ENCODE measurements around the gene MAPK10. TPM values are rescaled to one million over a fixed set of nuclear protein-coding genes. Genes with fewer than 3 reads are reported as not detected.

MAPK10 gene
- total RNA-seq, 2 experiments from 2014 or later = 32.0 TPM; not detected in 1

DNA sequence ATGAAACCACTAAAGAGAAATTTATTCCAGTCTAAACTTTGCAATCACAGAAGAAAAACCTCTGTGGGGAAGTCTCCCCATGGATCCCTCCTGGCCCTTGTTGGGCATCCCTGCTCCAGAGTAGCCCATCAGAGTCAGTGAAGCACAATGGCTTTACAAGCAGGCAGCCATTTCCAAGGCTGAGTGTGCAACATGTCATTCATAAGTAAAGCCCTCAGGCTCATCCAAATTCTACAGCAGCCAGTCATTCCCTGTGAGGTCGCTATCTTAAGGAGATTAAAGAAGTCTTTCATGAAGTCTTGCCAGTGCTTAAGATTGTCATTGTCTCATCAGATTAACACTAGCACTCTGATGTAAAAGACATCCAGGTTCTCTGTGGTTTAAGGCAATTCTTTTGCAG lies 17.0 kb upstream of the MAPK10 start:
- Histone ChIP-seq H3K27ac (ENCODE audit: low read depth, low read length, poor library complexity, severe bottlenecking) (no peak overlapping the region), H4K20me1 (ENCODE audit: insufficient read depth, low read length) (no peaks in the 10 kb centered on the region), H3K79me2 (ENCODE audit: insufficient read depth, low read depth, low read length) (no peaks in the 10 kb centered on the region), H3K9me2 (ENCODE audit: insufficient read depth, low read length) (no peaks in the 10 kb centered on the region), H3K36me3 (ENCODE audit: insufficient read depth, low read length) (no peaks in the 10 kb centered on the region), H3K9me3 (ENCODE audit: low read length) (no peaks in the 10 kb centered on the region), H3K4me3 (ENCODE audit: low read depth, low read length, poor library complexity, severe bottlenecking) (no peak overlapping the region), H3K4me1 (ENCODE audit: insufficient read depth, low read length, poor library complexity, severe bottlenecking) (no peaks in the 10 kb centered on the region), H3K4me2 (ENCODE audit: low read length) (no peak overlapping the region), H2AFZ (ENCODE audit: low read length) (no peak overlapping the region)
- DNase-seq (ENCODE audit: low spot score) = no peak
- TF ChIP-seq EZH2phosphoT487 (IDR thresholded peaks at IDR 0.05; ENCODE audit: borderline replicate concordance, low read depth, low read length) = no peak
- TF ChIP-seq, protein P1, sequence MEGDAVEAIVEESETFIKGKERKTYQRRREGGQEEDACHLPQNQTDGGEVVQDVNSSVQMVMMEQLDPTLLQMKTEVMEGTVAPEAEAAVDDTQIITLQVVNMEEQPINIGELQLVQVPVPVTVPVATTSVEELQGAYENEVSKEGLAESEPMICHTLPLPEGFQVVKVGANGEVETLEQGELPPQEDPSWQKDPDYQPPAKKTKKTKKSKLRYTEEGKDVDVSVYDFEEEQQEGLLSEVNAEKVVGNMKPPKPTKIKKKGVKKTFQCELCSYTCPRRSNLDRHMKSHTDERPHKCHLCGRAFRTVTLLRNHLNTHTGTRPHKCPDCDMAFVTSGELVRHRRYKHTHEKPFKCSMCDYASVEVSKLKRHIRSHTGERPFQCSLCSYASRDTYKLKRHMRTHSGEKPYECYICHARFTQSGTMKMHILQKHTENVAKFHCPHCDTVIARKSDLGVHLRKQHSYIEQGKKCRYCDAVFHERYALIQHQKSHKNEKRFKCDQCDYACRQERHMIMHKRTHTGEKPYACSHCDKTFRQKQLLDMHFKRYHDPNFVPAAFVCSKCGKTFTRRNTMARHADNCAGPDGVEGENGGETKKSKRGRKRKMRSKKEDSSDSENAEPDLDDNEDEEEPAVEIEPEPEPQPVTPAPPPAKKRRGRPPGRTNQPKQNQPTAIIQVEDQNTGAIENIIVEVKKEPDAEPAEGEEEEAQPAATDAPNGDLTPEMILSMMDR (conservative IDR thresholded peaks at IDR 0.05; ENCODE audit: low read length) = no peak
- POLR2A ChIA-PET = interaction anchor here (1.9 kb wide), 1 partner anchor 20 kb away, joined by 4 read pairs; no protein-coding TSS in a partner anchor
- BruUV-seq (replicated peaks) = no TSS peak
- CTCF ChIA-PET (ENCODE audit: unreplicated experiment) = no interaction called here
- intact Hi-C loops (cut with micrococcal nuclease; ENCODE audit: unreplicated experiment) = no loop called here

- H3K27ac ChIP-seq (ENCODE audit: low read depth, low read length, poor library complexity, severe bottlenecking) = no peak overlapping the region
- intact Hi-C loops (cut with micrococcal nuclease; ENCODE audit: unreplicated experiment) = no loop called here
- no peaks in the 10 kb centered on the region for H3K4me1 ChIP-seq (ENCODE audit: insufficient read depth, low read length, poor library complexity, severe bottlenecking)
- no TSS peak for BruUV-seq (replicated peaks)
- no peaks in the 10 kb centered on the region for H3K79me2 ChIP-seq (ENCODE audit: insufficient read depth, low read depth, low read length)
- no peaks in the 10 kb centered on the region for H3K36me3 ChIP-seq (ENCODE audit: insufficient read depth, low read length)
- no peak for TF ChIP-seq EZH2phosphoT487 (IDR thresholded peaks at IDR 0.05; ENCODE audit: borderline replicate concordance, low read depth, low read length)
- TF ChIP-seq, protein P1 (conservative IDR thresholded peaks at IDR 0.05; ENCODE audit: low read length) = no peak
- no peaks in the 10 kb centered on the region for H4K20me1 ChIP-seq (ENCODE audit: insufficient read depth, low read length)
- no peak overlapping the region for H2AFZ ChIP-seq (ENCODE audit: low read length)
- H3K9me2 ChIP-seq (ENCODE audit: insufficient read depth, low read length) = no peaks in the 10 kb centered on the region
- DNase-seq (ENCODE audit: low spot score) = no peak
- CTCF ChIA-PET (ENCODE audit: unreplicated experiment) = no interaction called here
- no peak overlapping the region for H3K4me2 ChIP-seq (ENCODE audit: low read length)
- POLR2A ChIA-PET = interaction anchor here (0.5 to 2.6 kb wide), 3 partner anchors 11 to 634 kb away, joined by 3 to 13 read pairs (median 6); no protein-coding TSS in a partner anchor
- H3K4me3 ChIP-seq (ENCODE audit: low read depth, low read length, poor library complexity, severe bottlenecking) = no peak overlapping the region
- H3K9me3 ChIP-seq (ENCODE audit: low read length) = no peaks in the 10 kb centered on the region
These were observed 8.6 kb upstream of the MAPK10 start for GRCh38 chr4:86368433-86368832.

DNA sequence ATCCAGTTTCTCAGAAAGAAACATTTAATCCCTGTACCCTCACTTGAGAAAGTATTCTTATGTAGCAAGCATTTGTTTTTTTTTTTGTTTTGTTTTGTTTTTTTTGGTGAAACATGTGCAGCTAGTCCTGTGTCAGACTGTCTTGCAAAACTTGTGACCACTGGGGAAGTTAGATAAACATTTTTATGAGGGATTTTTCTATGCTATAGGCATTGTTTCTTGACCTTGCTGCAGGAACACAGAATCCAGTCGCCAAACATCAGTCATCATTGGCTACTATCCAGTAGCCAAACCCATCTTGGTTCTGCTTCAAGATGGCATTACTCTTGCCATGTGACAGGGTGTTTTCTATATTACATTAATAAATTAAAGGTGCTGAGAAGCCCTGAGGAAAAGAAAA lies 7.7 kb upstream of the MAPK10 start:
- H3K36me3 ChIP-seq (ENCODE audit: insufficient read depth, low read length) = no peaks in the 10 kb centered on the region
- ChIA-PET CTCF (ENCODE audit: unreplicated experiment) (no interaction called here), POLR2A (interaction anchor here (2.6 kb wide), 1 partner anchor 16 kb away, joined by 13 read pairs; no protein-coding TSS in a partner anchor)
- H3K9me2 ChIP-seq (ENCODE audit: insufficient read depth, low read length) = no peaks in the 10 kb centered on the region
- no peaks in the 10 kb centered on the region for H3K79me2 ChIP-seq (ENCODE audit: insufficient read depth, low read depth, low read length)
- H4K20me1 ChIP-seq (ENCODE audit: insufficient read depth, low read length) = no peaks in the 10 kb centered on the region
- DNase-seq (ENCODE audit: low spot score) = no peak
- no TSS peak for BruUV-seq (replicated peaks)
- no peak overlapping the region for H3K4me3 ChIP-seq (ENCODE audit: low read depth, low read length, poor library complexity, severe bottlenecking)
- H3K4me1 ChIP-seq (ENCODE audit: insufficient read depth, low read length, poor library complexity, severe bottlenecking) = no peaks in the 10 kb centered on the region
- intact Hi-C loops (cut with micrococcal nuclease; ENCODE audit: unreplicated experiment) = no loop called here
- H3K4me2 ChIP-seq (ENCODE audit: low read length) = no peak overlapping the region
- no peaks in the 10 kb centered on the region for H3K9me3 ChIP-seq (ENCODE audit: low read length)
- no peak overlapping the region for H2AFZ ChIP-seq (ENCODE audit: low read length)
- H3K27ac ChIP-seq (ENCODE audit: low read depth, low read length, poor library complexity, severe bottlenecking) = no peak overlapping the region
- TF ChIP-seq EZH2phosphoT487 (IDR thresholded peaks at IDR 0.05; ENCODE audit: borderline replicate concordance, low read depth, low read length) = no peak
- TF ChIP-seq, protein P1 (conservative IDR thresholded peaks at IDR 0.05; ENCODE audit: low read length) = no peak
